Gastroesophageal sphincter (tissue), 4 donors: ENCODE data around the gene ANKS1A. TPM values are rescaled to one million over a fixed set of nuclear protein-coding genes. Genes with fewer than 3 reads are reported as not detected.
"Not testable (repeated sequence)": the region's sequence is repeated elsewhere in the genome, so short reads cannot be mapped to it uniquely, and the experiment has no call there.

ENCODE experiments used
- ATAC-seq: fragments of 150-250 bp; one replicate; pipeline ENCODE4 v1.9.1; 2016; ENCODE audit warnings: mild to moderate bottlenecking, moderate library complexity
- H3K27ac ChIP-seq, 4 donors: fragments of 200-600 bp; sonication (generic) in 3 of 4; 1 replicate in 3 of 4; 2 replicates in 1 of 4; pipeline ENCODE4 v1.5.1; 2016 to 2019
- H3K27me3 ChIP-seq: fragments of 200-600 bp; sonication (generic); one replicate; pipeline ENCODE4 v1.5.1; 2019
- H3K36me3 ChIP-seq, 2 donors: fragments of 200-600 bp; sonication (generic); one replicate each; pipeline ENCODE4 v1.5.1; 2019; ENCODE audit warnings: control low read depth in 1 of 2
- H3K4me1 ChIP-seq, 3 donors: fragments of 200-600 bp; sonication (generic); 1 replicate in 2 of 3; 2 replicates in 1 of 3; pipeline ENCODE4 v1.5.1; 2016 to 2019; ENCODE audit warnings: control low read depth in 2 of 3
- H3K4me3 ChIP-seq, 2 donors: fragments of 200-600 bp; sonication (generic); one replicate each; pipeline ENCODE4 v1.5.1; 2019; ENCODE audit warnings: mild to moderate bottlenecking in 1 of 2, moderate library complexity in 1 of 2
- H3K9me3 ChIP-seq, 3 donors: fragments of 200-600 bp; sonication (generic); one replicate each; pipeline ENCODE4 v1.5.1; 2017 to 2019; ENCODE audit warnings: control low read depth in 2 of 3
- EP300 ChIP-seq: sonication (generic); formaldehyde crosslinking; IDR thresholded peaks from one replicate; pipeline ENCODE4 v1.6.1; 2017; ENCODE audit warnings: antibody characterized with exemption, mild to moderate bottlenecking
- POLR2A ChIP-seq, 2 donors: fragments of 450-650 bp; IDR thresholded peaks; one replicate each; pipeline ENCODE4 v1.6.1; 2017; ENCODE audit warnings: antibody characterized with exemption in 2 of 2, mild to moderate bottlenecking in 2 of 2, moderate library complexity in 1 of 2
- POLR2AphosphoS5 ChIP-seq: sonication (generic); formaldehyde crosslinking; IDR thresholded peaks from one replicate; pipeline ENCODE4 v1.6.1; 2017; ENCODE audit warnings: antibody characterized with exemption
- WGBS, 2 donors: methylation state at CpG; one replicate each; pipeline ENCODE4 v1.1.5; 2018; ENCODE audit warnings: low coverage in 1 of 2; 5-methylcytosine and 5-hydroxymethylcytosine counted together
- total RNA-seq, 4 donors: library from RNA; depleted of rRNA; stranded (reverse); fragments of >200 nt; gene quantifications; one replicate each; pipeline ENCODE4 v1.1.0, GENCODE V29; 2016
- TF ChIP-seq, protein P1 (sequence below), 4 experiments: fragments of 200-600 bp in 2 of 4; fragments of 450-650 bp in 2 of 4; sonication (generic) in 1 of 4; IDR thresholded peaks; one replicate each; pipeline ENCODE4 v1.5.1; 2017 to 2019; ENCODE audit warnings: antibody characterized with exemption in 4 of 4, mild to moderate bottlenecking in 2 of 4, moderate library complexity in 2 of 4

ANKS1A gene
- total RNA-seq, 4 donors from 2014 or later, result 52.0 to 135 (median 88.4) TPM

DNA sequence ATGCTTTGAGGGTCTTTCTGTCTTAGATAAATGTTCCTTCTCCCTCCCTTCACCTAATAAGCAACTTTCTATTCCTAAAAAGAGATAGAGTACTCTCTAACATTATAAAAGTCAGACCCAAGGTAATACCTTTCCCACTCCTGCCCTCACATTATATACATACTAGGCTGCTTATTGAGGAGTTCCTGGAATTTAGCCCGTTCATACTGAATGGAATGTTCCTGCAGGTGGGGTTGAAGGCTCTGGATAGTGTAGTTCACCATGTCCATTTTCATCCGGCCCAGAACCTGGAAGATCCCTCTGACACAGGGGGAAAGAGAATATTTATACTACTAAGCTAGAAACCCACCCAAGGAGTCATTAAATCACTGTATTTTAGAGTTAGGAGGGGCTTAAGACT is 231.7 kb downstream of the ANKS1A start:
- Histone ChIP-seq H3K27me3 (no peaks in the 10 kb centered on the region), H3K4me3 (no peak overlapping the region), H3K9me3 (no peaks in the 10 kb centered on the region), H3K4me1 (no peaks in the 10 kb centered on the region), H3K36me3 (no peaks in the 10 kb centered on the region), H3K27ac (no peak overlapping the region)
- TF ChIP-seq EP300 (no peak), POLR2AphosphoS5 (no peak), POLR2A (IDR thresholded peaks at IDR 0.05) (no peak)
- TF ChIP-seq, protein P1, sequence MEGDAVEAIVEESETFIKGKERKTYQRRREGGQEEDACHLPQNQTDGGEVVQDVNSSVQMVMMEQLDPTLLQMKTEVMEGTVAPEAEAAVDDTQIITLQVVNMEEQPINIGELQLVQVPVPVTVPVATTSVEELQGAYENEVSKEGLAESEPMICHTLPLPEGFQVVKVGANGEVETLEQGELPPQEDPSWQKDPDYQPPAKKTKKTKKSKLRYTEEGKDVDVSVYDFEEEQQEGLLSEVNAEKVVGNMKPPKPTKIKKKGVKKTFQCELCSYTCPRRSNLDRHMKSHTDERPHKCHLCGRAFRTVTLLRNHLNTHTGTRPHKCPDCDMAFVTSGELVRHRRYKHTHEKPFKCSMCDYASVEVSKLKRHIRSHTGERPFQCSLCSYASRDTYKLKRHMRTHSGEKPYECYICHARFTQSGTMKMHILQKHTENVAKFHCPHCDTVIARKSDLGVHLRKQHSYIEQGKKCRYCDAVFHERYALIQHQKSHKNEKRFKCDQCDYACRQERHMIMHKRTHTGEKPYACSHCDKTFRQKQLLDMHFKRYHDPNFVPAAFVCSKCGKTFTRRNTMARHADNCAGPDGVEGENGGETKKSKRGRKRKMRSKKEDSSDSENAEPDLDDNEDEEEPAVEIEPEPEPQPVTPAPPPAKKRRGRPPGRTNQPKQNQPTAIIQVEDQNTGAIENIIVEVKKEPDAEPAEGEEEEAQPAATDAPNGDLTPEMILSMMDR (IDR thresholded peaks at IDR 0.05), result no peak
- no peak for ATAC-seq
- 58 to 68% methylated on average over 2 of the region's 2 CpGs for WGBS, 2 donors

DNA sequence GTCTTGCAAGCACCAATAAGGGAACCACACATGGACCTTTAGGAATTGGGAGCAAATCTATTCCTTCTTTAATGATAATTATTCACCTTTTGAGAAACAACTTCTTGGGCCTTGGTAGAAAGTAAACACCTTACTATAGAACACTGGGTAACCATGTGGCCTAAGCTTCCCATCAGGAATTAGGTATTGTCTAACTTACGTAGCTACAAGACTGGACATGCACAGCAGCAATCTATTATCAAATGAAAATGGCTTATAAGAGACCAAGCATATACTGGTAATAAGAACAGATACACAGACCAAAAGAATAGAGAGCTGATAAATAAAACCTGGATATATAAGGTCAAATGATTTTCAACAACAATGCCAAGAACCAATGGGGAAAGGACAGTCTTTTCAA is 235.3 kb downstream of the ANKS1A start:
- no peaks in the 10 kb centered on the region for H3K4me1 ChIP-seq
- no peaks in the 10 kb centered on the region for H3K36me3 ChIP-seq
- 89 to 100% methylated on average over 1 of the region's 1 CpG for WGBS, 2 donors
- no peak overlapping the region for H3K4me3 ChIP-seq
- H3K9me3 ChIP-seq, result no peaks in the 10 kb centered on the region
- TF ChIP-seq POLR2A (IDR thresholded peaks at IDR 0.05), result no peak
- no peak for TF ChIP-seq EP300
- TF ChIP-seq, protein P1 (IDR thresholded peaks at IDR 0.05), result no peak
- TF ChIP-seq POLR2AphosphoS5, result no peak
- no peaks in the 10 kb centered on the region for H3K27me3 ChIP-seq
- no peak overlapping the region for H3K27ac ChIP-seq
- ATAC-seq, result no peak

GRCh38 chr6:35128042-35128441 is 239.0 kb downstream of the ANKS1A start:
- 36 to 58% methylated on average over 3 to 4 of the region's 4 CpGs for WGBS, 2 donors
- TF ChIP-seq EP300 (no peak), POLR2A (IDR thresholded peaks at IDR 0.05) (no peak), POLR2AphosphoS5 (no peak)

GRCh38 chr6:35128496-35128895 is 239.4 kb downstream of the ANKS1A start:
- TF ChIP-seq POLR2AphosphoS5 (no peak), POLR2A (IDR thresholded peaks at IDR 0.05) (no peak), EP300 (no peak)
- TF ChIP-seq, protein P1 (IDR thresholded peaks at IDR 0.05), result no peak
- no peak for ATAC-seq
- WGBS, 2 donors, result 64 to 82% methylated on average over 2 to 3 of the region's 3 CpGs

More at GRCh38 chr6:35128042-35128441, 239.0 kb downstream of the ANKS1A start:
- Histone ChIP-seq H3K4me3 (no peak overlapping the region), H3K36me3 (no peaks in the 10 kb centered on the region), H3K27ac (no peak overlapping the region), H3K9me3 (no peaks in the 10 kb centered on the region), H3K27me3 (no peaks in the 10 kb centered on the region), H3K4me1 (no peaks in the 10 kb centered on the region)
- no peak for ATAC-seq

DNA sequence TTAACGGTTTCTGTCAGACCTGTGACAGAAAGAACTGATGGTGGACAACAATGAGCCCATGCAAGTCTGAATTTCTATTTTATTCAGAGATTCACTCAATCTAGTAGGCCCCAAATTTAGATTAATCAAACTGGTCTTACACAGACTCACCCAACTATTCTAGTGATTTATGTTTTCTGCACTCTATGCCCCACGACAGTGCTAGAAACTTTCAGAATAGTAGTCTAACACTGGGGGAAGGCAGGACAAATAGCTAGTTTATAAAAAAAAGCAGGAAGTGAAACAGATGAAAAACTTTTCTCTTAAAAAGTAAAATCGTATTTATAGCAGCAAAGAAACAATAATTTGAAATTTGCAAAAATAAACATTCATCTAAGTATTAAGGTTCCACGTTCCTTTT is 247.1 kb downstream of the ANKS1A start:
- ATAC-seq, result no peak
- Histone ChIP-seq H3K4me3 (no peak overlapping the region), H3K36me3 (no peaks in the 10 kb centered on the region), H3K27ac (no peak overlapping the region), H3K27me3 (peaks cover 7% of the 10 kb centered on the region), H3K4me1 (peaks cover 0 to 12% (median 7%) of the 10 kb centered on the region in 3 donors), H3K9me3 (no peaks in the 10 kb centered on the region)
- no peak for TF ChIP-seq POLR2AphosphoS5
- TF ChIP-seq, protein P1 (IDR thresholded peaks at IDR 0.05), result no peak
- TF ChIP-seq EP300, result no peak
- no peak for TF ChIP-seq POLR2A (IDR thresholded peaks at IDR 0.05)
- WGBS, 2 donors, result 58 to 68% methylated on average over 3 of the region's 4 CpGs

More at GRCh38 chr6:35128496-35128895, 239.4 kb downstream of the ANKS1A start:
- no peaks in the 10 kb centered on the region for H3K9me3 ChIP-seq
- H3K36me3 ChIP-seq, result no peaks in the 10 kb centered on the region
- no peaks in the 10 kb centered on the region for H3K27me3 ChIP-seq
- no peaks in the 10 kb centered on the region for H3K4me1 ChIP-seq
- H3K4me3 ChIP-seq, result no peak overlapping the region
- H3K27ac ChIP-seq, result no peak overlapping the region

GRCh38 chr6:35138191-35138590 is 249.1 kb downstream of the ANKS1A start:
- 70 to 72% methylated on average over 2 to 3 of the region's 3 CpGs for WGBS, 2 donors
- Histone ChIP-seq H3K27me3 (peaks cover 11% of the 10 kb centered on the region), H3K4me1 (peaks cover 0 to 16% (median 9%) of the 10 kb centered on the region in 3 donors)
- H3K27ac ChIP-seq, H3K4me3 ChIP-seq, ATAC-seq, H3K9me3 ChIP-seq, H3K36me3 ChIP-seq: not testable (repeated sequence)
